ENCODE results near the gene LSMEM2. TPM values are rescaled to one million over a fixed set of nuclear protein-coding genes. Genes with fewer than 3 reads are reported as not detected.

Gene LSMEM2
- total and polyA plus RNA-seq, 9 of the 15 experiments (the other 6 are each of a cell fraction or from before 2014, with no cell fraction given) = not detected

DNA sequence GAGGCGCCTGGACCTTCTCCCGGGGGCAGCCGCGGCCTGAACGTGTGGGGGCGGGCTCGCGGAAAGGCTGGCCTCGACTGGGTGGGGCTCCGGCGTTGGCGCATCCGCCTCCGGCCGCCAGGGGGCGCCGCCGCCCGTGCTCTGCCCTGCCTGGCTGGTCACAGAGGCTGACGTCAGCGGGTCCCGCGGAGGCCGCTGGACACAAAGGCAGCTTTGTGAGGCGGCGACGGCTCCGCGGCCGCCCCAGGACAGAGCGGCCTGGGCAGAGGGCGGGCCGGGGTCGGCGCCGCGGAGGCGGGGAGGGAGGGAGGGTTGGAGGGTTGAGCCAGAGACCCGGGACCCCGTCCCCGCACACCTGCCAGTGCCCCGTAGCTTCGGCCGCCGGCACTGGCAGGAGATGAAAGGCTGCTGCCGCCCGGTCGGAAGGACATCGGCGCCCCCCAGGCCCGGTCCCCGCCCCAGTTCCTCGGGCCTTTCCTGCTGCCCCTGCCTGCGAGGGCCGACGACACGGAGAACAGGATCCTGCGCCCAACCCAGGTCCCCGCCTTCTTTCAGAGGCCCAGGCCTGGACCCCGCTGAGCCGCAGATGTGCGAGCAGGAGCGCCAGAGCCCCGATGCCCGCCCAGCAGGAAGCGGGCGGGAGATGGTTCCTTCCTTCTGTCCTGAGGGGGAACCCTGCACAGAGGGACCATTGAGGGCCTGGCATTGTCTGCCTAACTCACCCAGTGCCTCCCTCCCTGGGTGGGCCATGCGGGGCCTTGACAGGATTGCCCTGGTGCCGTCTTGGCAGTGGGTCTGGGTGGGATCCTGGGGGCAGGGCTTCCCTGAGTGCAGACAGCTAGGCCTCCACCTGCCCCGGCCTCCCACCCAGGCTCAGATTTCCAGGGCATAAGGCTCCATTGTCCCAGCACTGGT, 18.6 kb upstream of the LSMEM2 start (continued):
- TF ChIP-seq ZNF695 (CRISPR knock-in tag; IDR thresholded peaks at IDR 0.05) (no peak), HMGXB4 (CRISPR knock-in tag; IDR thresholded peaks at IDR 0.05) (no peak), RAD51 (IDR thresholded peaks at IDR 0.05; ENCODE audit: borderline replicate concordance, low read depth) (no peak), MTA3 (IDR thresholded peaks at IDR 0.05; ENCODE audit: borderline replicate concordance) (peak; percentile 40; the same call in 1 of the 2 replicates), ZNF79 (CRISPR knock-in tag; IDR thresholded peaks at IDR 0.05; ENCODE audit: low read depth) (no peak), PCBP2 (IDR thresholded peaks at IDR 0.05; ENCODE audit: low read depth, low read length, poor library complexity, severe bottlenecking) (no peak), STAG1 (CRISPR knock-in tag; IDR thresholded peaks at IDR 0.05; ENCODE audit: borderline replicate concordance) (peak; percentile 54; the same call in 1 of the 2 replicates), ZNF124 (CRISPR knock-in tag; IDR thresholded peaks at IDR 0.05) (no peak), SNIP1 (IDR thresholded peaks at IDR 0.05; ENCODE audit: low read depth) (no peak), FOXM1 (IDR thresholded peaks at IDR 0.05; ENCODE audit: low read depth) (no peak), FOXM1 (CRISPR knock-in tag; IDR thresholded peaks at IDR 0.05; ENCODE audit: low read depth) (no peak; the same call in 1 of the 2 replicates), SRF (CRISPR knock-in tag; IDR thresholded peaks at IDR 0.05) (no peak), GTF2F1 (IDR thresholded peaks at IDR 0.05; ENCODE audit: low read depth, low read length) (no peak), FIP1L1 (IDR thresholded peaks at IDR 0.05; ENCODE audit: low read depth, low read length, poor library complexity, severe bottlenecking) (no peak), CBX2 (IDR thresholded peaks at IDR 0.05; ENCODE audit: insufficient read depth, low read length, poor library complexity, severe bottlenecking) (no peak), E2F1 (CRISPR knock-in tag; IDR thresholded peaks at IDR 0.05) (no peak)
- TF ChIP-seq, protein P1, sequence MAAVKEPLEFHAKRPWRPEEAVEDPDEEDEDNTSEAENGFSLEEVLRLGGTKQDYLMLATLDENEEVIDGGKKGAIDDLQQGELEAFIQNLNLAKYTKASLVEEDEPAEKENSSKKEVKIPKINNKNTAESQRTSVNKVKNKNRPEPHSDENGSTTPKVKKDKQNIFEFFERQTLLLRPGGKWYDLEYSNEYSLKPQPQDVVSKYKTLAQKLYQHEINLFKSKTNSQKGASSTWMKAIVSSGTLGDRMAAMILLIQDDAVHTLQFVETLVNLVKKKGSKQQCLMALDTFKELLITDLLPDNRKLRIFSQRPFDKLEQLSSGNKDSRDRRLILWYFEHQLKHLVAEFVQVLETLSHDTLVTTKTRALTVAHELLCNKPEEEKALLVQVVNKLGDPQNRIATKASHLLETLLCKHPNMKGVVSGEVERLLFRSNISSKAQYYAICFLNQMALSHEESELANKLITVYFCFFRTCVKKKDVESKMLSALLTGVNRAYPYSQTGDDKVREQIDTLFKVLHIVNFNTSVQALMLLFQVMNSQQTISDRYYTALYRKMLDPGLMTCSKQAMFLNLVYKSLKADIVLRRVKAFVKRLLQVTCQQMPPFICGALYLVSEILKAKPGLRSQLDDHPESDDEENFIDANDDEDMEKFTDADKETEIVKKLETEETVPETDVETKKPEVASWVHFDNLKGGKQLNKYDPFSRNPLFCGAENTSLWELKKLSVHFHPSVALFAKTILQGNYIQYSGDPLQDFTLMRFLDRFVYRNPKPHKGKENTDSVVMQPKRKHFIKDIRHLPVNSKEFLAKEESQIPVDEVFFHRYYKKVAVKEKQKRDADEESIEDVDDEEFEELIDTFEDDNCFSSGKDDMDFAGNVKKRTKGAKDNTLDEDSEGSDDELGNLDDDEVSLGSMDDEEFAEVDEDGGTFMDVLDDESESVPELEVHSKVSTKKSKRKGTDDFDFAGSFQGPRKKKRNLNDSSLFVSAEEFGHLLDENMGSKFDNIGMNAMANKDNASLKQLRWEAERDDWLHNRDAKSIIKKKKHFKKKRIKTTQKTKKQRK (IDR thresholded peaks at IDR 0.05; ENCODE audit: borderline replicate concordance, low read depth, low read length) = no peak
- TF ChIP-seq, protein P2, sequence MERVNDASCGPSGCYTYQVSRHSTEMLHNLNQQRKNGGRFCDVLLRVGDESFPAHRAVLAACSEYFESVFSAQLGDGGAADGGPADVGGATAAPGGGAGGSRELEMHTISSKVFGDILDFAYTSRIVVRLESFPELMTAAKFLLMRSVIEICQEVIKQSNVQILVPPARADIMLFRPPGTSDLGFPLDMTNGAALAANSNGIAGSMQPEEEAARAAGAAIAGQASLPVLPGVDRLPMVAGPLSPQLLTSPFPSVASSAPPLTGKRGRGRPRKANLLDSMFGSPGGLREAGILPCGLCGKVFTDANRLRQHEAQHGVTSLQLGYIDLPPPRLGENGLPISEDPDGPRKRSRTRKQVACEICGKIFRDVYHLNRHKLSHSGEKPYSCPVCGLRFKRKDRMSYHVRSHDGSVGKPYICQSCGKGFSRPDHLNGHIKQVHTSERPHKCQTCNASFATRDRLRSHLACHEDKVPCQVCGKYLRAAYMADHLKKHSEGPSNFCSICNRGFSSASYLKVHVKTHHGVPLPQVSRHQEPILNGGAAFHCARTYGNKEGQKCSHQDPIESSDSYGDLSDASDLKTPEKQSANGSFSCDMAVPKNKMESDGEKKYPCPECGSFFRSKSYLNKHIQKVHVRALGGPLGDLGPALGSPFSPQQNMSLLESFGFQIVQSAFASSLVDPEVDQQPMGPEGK (CRISPR knock-in tag; IDR thresholded peaks at IDR 0.05; ENCODE audit: borderline replicate concordance) = no peak
